Panc1 (cell line): ENCODE results near the gene DDX25. TPM values are rescaled to one million over a fixed set of nuclear protein-coding genes. Genes with fewer than 3 reads are reported as not detected.

Experiments
- ATAC-seq: fragments of 200-7000 bp; cut with Tn5 transposase; 2 replicates; pipeline ENCODE4 v1.9.1; 2020; ENCODE audit warnings: mild to moderate bottlenecking, moderate library complexity
- BruUV-seq: library from RNA; stranded (reverse); fragments of 400-500 nt; replicated peaks from 2 replicates; lab custom pipeline; 2021; lab: Mats Ljungman, UMichigan
- CTCF ChIA-PET: fragments of 300-600 bp; sonication (Branson Sonifier 250); formaldehyde crosslinking; loops from one replicate; lab custom pipeline; 2022; ENCODE audit warnings: antibody characterized with exemption; lab: Charles Lee
- POLR2A ChIA-PET: fragments of 300-600 bp; sonication (Branson Sonifier 250); formaldehyde crosslinking; loops from one replicate; lab custom pipeline; 2022; ENCODE audit warnings: antibody characterized with exemption; lab: Charles Lee
- DNase-seq: peaks from one replicate; pipeline ENCODE4 v3.0.0-alpha.2; 2010; ENCODE audit warnings: low read depth, low spot score
- H3K27ac ChIP-seq: 2 replicates; pipeline ENCODE4 v1.5.1; 2011; ENCODE audit warnings: mild to moderate bottlenecking, low read length, inconsistent platforms
- H3K27me3 ChIP-seq: fragments of 200-500 bp; sonication (Bioruptor generic); 2 replicates; pipeline ENCODE4 v1.6.0; 2014; ENCODE audit warnings: low read length, inconsistent platforms; ENCODE audit not compliant: control insufficient read depth, insufficient read depth
- H3K36me3 ChIP-seq: fragments of 200-500 bp; sonication (Bioruptor generic); 2 replicates; pipeline ENCODE4 v1.5.1; 2014; ENCODE audit warnings: inconsistent platforms, mild to moderate bottlenecking, low read length, moderate library complexity; ENCODE audit not compliant: control insufficient read depth, insufficient read depth
- H3K4me1 ChIP-seq: 2 replicates; pipeline ENCODE4 v1.5.1; 2011; ENCODE audit warnings: inconsistent platforms, mild to moderate bottlenecking, low read length, moderate library complexity; ENCODE audit not compliant: control insufficient read depth, insufficient read depth
- H3K4me3 ChIP-seq, 2 experiments: 2 replicates each; pipeline ENCODE4 v1.5.1; 2011 to 2012; ENCODE audit warnings: low read depth in 2 of 2, low read length in 2 of 2, mild to moderate bottlenecking in 2 of 2, inconsistent platforms in 1 of 2, moderate library complexity in 1 of 2
- H3K9me3 ChIP-seq: fragments of 200-500 bp; sonication (Bioruptor generic); 2 replicates; pipeline ENCODE4 v1.5.1; 2014; ENCODE audit warnings: low read depth, mild to moderate bottlenecking, inconsistent platforms, low read length, moderate library complexity; ENCODE audit not compliant: control insufficient read depth, insufficient read depth
- POLR2AphosphoS5 ChIP-seq: IDR thresholded peaks from 2 replicates; pipeline ENCODE4 v1.6.1; 2012; ENCODE audit warnings: mild to moderate bottlenecking, low read depth, low read length, moderate library complexity
- REST ChIP-seq, 2 experiments: IDR thresholded peaks; 2 replicates each; pipeline ENCODE4 v1.6.1; 2011 to 2012; ENCODE audit warnings: low read depth in 2 of 2, control low read depth in 1 of 2, low read length in 1 of 2, mild to moderate bottlenecking in 1 of 2, moderate library complexity in 1 of 2; ENCODE audit not compliant: insufficient read depth in 1 of 2
- SIN3A ChIP-seq: IDR thresholded peaks from 2 replicates; pipeline ENCODE4 v1.6.1; 2012; ENCODE audit warnings: low read depth, mild to moderate bottlenecking, low read length, moderate library complexity, borderline replicate concordance; ENCODE audit not compliant: insufficient read depth
- TCF7L2 ChIP-seq: IDR thresholded peaks from 2 replicates; pipeline ENCODE4 v1.6.1; 2011; ENCODE audit warnings: mild to moderate bottlenecking, low read depth, low read length, inconsistent platforms
- in situ Hi-C: cut with HindIII; loops from 2 replicates; pipeline ENCODE4 v1.10.0; 2016; ENCODE audit warnings: low sequenced_read_pairs, low pct_unique_long_range_greater_than_20kb
- intact Hi-C: fragments of 100-400 bp; cut with micrococcal nuclease; formaldehyde crosslinking; loops from one replicate; pipeline ENCODE4 v1.10.0; 2022; ENCODE audit not compliant: unreplicated experiment
- total RNA-seq: library from RNA; stranded (reverse); gene quantifications from one replicate; pipeline ENCODE4 v1.2.1, GENCODE V29; 2021; ENCODE audit not compliant: unreplicated experiment
- TF ChIP-seq, protein P1 (sequence below): fragments of 450-650 bp; IDR thresholded peaks from 2 replicates; pipeline ENCODE4 v1.5.1; 2017; ENCODE audit warnings: mild to moderate bottlenecking

The DDX25 gene
- total RNA-seq, 1 experiment from 2014 or later: 0.15 TPM

DNA sequence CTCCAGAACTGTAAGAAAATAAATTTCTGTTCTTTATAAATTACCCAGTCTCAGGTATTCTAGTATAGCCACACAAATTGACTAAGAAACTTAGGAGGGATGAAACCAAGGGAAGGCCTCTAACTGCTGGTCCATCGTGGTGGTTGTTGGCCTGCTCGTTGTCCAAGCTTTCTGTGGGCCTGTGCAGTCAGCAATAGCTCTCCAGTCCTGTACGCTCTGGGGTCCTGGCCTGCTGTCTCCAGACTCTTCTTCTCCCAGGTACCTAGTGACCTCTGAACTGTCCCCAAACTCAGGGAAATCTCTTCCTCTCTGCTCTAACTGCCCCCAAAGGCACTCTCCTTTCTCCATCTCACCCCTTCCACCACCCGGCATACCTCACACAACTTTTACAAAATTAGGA lies 35.8 kb downstream of the DDX25 start:
- in situ Hi-C loops (loop anchor here (25.0 kb wide), 1 partner anchor 272 kb away; the partner anchor contains the start of genes FAM118B and RPUSD4), intact Hi-C loops (loop anchor here (5.0 kb wide), 1 partner anchor 122 kb away; the partner anchor contains the start of gene CDON)

GRCh38 chr11:125941267-125941618 lies 36.9 kb downstream of the DDX25 start:
- DNase-seq: no peak
- ChIA-PET CTCF (interaction anchor here (1.0 to 1.4 kb wide), 2 partner anchors 120 to 121 kb away, joined by 3 to 9 read pairs; no protein-coding TSS in a partner anchor), POLR2A (interaction anchor here (0.6 kb wide), 1 partner anchor 104 kb away, joined by 9 read pairs; no protein-coding TSS in a partner anchor)
- no peak for TF ChIP-seq SIN3A
- TF ChIP-seq, protein P1, sequence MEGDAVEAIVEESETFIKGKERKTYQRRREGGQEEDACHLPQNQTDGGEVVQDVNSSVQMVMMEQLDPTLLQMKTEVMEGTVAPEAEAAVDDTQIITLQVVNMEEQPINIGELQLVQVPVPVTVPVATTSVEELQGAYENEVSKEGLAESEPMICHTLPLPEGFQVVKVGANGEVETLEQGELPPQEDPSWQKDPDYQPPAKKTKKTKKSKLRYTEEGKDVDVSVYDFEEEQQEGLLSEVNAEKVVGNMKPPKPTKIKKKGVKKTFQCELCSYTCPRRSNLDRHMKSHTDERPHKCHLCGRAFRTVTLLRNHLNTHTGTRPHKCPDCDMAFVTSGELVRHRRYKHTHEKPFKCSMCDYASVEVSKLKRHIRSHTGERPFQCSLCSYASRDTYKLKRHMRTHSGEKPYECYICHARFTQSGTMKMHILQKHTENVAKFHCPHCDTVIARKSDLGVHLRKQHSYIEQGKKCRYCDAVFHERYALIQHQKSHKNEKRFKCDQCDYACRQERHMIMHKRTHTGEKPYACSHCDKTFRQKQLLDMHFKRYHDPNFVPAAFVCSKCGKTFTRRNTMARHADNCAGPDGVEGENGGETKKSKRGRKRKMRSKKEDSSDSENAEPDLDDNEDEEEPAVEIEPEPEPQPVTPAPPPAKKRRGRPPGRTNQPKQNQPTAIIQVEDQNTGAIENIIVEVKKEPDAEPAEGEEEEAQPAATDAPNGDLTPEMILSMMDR: no peak
- TF ChIP-seq POLR2AphosphoS5: no peak
- no peak for TF ChIP-seq TCF7L2
- TF ChIP-seq REST (IDR thresholded peaks at IDR 0.05; ENCODE audit: insufficient read depth in 1 of 2, low read depth in 2 of 2, low read length in 1 of 2): no peak
- no TSS peak for BruUV-seq
- intact Hi-C loops (loop anchor here (5.0 kb wide), 1 partner anchor 121 kb away; the partner anchor contains the start of gene CDON), in situ Hi-C loops (loop anchor here (25.0 kb wide), 1 partner anchor 271 kb away; the partner anchor contains the start of genes FAM118B and RPUSD4)
- no peak for ATAC-seq
- no peaks in the 10 kb centered on the region for H3K27me3 ChIP-seq
- H3K9me3 ChIP-seq: no peaks in the 10 kb centered on the region
- H3K4me3 ChIP-seq: no peak overlapping the region
- no peaks in the 10 kb centered on the region for H3K4me1 ChIP-seq
- no peaks in the 10 kb centered on the region for H3K36me3 ChIP-seq
- H3K27ac ChIP-seq: no peak overlapping the region

More for the DNA sequence above, 35.8 kb downstream of the DDX25 start:
- no TSS peak for BruUV-seq
- H3K9me3 ChIP-seq: no peaks in the 10 kb centered on the region
- H3K27me3 ChIP-seq: no peaks in the 10 kb centered on the region
- H3K36me3 ChIP-seq: no peaks in the 10 kb centered on the region
- POLR2A ChIA-PET: no interaction called here
- no peak overlapping the region for H3K4me3 ChIP-seq
- TF ChIP-seq REST (IDR thresholded peaks at IDR 0.05; ENCODE audit: insufficient read depth in 1 of 2, low read depth in 2 of 2, low read length in 1 of 2) (no peak), TCF7L2 (no peak), POLR2AphosphoS5 (no peak), SIN3A (no peak)
- TF ChIP-seq, protein P1: no peak
- DNase-seq (no peak), ATAC-seq (no peak)
- CTCF ChIA-PET: interaction anchor here (1.0 kb wide), 1 partner anchor 121 kb away, joined by 3 read pairs; no protein-coding TSS in a partner anchor
- H3K27ac ChIP-seq: no peak overlapping the region
- no peaks in the 10 kb centered on the region for H3K4me1 ChIP-seq
